ENCODE data around the gene LPP.
A peak's percentile ranks its signal among the peaks of the same experiment; 100 is the strongest.

Gene LPP

DNA sequence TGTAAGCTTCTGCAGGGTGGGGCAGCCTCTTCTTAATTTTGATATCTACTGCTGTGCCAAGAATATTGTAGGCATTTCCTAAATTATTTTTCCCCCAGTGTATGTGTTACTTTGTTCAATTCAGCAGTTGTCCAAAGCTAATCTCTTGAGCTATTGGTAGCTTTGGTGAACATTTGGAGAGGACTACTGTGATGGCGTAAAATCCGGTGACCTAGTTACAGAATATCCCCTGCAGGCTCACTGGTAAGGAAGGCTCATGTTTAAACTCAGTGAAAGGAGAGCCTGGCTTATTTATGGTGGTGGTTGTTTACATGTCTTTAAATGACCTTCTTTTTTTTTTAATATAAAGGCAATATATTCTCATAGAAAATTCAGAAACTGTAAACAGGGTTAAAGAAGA is 105.6 kb downstream of the LPP start:
- intact Hi-C loops (cut with DNase I), result no loop called here

DNA sequence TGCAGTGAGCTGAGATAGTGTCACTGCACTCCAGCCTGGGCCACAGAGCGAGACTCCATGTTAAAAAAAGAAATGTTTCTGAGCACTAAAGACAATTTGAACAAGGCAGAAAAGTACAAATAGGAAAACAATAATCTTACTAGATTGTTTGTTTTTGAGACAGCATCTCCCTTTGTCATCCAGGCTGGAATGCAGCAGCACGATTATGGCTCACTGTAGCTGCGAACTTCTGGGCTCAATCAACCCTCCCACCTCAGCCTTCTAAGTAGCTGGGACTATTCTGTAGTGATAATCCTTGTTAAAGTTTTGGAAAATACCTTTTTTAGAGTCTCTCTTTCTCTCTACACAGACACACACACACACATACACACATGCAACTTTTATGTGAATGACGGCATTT is 107.1 kb downstream of the LPP start:
- intact Hi-C loops (cut with DNase I), result loop anchor here (10.0 kb wide), 1 partner anchor 516 kb away; the partner anchor contains the start of gene BCL6

More for the DNA sequence above, 105.6 kb downstream of the LPP start:
- no peak for DNase-seq

DNA sequence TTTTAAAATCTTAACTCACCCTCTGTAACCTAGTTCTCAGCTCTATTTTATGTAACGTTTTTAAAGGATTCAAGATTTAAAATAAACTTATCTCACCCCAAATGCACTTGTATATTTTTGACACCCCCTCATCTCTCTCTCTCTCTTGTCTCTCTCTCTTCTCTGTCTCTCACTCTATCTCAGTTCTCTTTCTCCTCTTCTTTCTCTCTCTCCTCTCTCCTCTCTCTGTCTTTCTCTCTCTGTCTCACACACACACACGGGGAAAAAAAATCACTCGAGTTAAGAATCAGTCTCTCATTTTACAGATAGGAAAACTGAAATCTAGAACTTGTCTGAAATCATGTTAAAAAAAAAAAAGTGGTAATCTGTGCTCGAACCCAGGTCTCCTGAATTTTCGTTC is 108.5 kb downstream of the LPP start:
- no peak for DNase-seq
- intact Hi-C loops (cut with DNase I), result loop anchor here (10.0 kb wide), 1 partner anchor 518 kb away; the partner anchor contains the start of gene BCL6

More for the DNA sequence above, 107.1 kb downstream of the LPP start:
- DNase-seq, result no peak

DNA sequence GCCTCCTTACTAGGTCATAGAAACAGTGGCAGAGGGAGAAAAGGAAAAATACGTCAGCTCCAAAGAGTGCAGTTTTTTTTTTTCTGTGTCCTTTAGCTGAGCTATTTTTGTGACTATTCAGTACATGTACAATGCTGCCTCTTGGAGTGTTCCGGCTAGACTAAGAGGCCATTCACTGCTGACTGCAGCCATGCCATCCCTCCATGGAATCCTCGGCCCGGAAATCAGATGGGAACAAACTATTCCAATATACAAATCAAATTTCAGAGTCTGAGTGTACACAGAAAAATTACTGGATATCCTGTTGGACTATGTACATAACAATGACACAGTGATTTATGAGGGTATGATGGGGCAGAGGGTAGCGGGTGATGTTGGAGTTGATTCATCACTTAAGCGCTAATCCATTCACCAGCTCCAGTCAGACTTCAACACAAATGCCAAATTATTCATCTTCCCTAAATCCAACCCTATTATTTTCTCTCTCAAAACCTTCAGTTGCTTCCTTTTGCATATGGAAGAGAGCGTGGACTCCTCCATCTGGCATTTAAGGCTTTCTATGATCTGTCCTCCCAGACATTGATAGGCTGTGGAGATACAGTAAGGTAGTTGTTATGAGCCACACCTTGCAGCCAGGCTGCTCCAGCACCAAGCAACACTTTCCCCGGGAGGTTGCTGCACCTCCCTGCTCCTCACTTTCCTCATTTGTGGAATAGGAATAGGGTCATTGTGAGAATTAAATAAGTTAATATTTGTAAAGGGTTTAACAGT is 109.1 kb downstream of the LPP start:
- DNase-seq, result peak in 40 of 42 donors; percentile 26 to 87 (median 64)
- intact Hi-C loops (cut with DNase I), result loop anchor here (10.0 kb wide), 1 partner anchor 518 kb away; the partner anchor contains the start of gene BCL6

DNA sequence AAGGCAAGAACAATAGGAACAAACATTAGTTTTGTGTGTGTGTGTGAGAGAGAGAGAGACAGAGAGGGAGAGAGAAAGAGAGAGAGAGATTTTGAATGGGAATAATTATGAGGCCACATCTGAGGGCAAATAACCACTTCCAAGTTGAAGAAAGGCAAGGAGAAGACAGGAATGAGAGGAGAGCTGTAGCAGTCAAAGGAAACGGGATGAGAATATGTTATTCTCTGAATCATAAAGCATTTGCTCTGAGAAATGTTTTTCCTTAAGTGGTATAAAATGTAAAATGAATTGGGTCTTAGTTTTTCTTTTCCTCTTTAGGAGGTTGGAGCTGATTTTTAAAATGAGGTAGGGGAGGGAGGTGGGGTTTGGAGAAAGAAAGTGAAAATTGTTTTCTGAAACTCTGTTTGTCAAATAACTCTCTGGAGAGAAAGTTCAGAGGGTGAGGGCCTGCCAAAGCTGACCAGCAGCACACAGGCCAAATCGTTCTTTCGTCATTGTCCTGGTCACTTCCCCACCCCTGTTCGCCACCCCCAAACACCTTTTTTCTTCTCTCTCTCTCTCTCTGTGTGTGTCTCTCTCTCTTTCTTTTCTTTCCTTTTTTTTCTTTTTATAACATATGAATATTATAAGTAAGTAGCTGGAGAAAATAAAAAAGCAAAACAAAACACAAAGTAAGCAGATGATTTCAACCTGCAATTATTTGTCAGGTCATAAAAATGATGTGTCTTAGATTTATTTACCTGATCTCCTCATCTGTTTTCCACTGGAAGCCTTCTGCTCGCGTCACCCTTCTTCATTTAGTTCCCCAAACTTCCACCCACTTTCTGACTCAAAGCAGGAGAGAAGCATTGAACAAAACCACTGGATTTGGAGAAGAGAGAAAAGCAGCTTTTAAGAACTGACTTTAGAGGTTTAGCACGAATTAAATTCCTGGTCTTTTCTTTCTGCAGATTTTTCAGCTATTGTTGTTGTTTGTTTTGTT is 110.6 kb downstream of the LPP start:
- intact Hi-C loops (cut with DNase I), result loop anchor here (10.0 kb wide), 1 partner anchor 520 kb away; the partner anchor contains the start of gene BCL6
- peak in 3 of 42 donors; percentile 14 to 58 (median 28) for DNase-seq

DNA sequence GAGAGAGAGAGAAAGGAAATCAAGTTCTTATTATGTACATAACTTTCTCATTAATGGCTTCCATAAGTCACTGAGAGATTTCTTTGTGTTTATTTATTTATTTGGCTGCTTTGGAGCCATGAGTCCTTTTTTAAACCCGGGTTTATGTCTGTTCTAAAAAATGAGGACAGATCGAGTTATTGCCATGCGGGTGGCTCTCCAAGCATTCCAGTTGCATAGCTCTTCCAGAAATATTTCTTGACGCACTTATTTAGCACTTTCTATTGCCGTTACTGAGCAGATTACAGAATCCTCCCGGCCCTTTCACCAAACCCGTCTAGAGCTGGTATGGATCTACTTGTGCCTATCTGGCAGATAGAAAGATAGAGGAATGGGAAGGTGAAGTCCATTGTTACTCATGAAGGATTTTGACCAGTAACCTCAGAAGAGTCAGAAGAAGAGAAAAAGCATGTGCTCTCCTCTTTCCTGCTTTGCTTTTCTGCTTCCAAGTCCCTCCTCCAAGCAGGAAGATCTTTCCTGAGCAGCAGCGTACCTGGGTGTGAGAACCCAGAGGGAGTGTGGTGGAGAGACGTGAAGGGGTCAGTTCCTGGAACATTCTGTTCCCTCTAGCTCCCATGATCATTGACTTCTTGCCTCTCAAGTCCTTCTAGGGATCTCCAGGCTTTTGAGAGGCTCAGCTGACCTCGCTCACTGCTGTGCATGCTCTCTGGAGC is 112.8 kb downstream of the LPP start:
- intact Hi-C loops (cut with DNase I), result loop anchor here (10.0 kb wide), 1 partner anchor 522 kb away; the partner anchor contains the start of gene BCL6
- peak in 1 of 42 donors; percentile 7 for DNase-seq

DNA sequence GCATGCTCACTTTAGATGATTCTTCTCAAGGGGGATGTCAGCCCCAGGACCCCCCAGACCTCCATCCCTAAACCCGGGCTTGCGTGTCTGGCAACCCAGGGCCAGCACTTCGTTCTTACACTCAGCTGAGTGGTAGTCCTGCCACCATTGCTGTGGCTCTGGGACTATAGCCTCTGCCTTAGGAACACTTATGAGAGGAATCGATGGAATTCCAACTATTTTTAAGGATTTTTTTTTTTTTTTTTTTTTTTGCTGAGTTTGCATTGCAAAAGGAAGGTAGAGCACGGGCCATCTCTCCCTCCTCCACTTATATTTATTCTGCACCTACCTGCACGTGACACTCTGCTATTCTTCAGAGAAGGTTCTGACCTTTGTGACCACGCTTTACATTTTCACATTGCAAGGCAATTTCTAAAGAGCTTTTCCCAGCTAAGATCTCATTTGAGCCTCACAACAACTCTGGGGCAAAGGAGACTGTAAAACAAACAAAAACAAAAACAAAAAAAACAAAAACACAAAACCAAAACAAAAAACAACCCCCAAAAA is 113.9 kb downstream of the LPP start:
- DNase-seq, result no peak
- intact Hi-C loops (cut with DNase I), result loop anchor here (10.0 kb wide), 1 partner anchor 523 kb away; the partner anchor contains the start of gene BCL6

DNA sequence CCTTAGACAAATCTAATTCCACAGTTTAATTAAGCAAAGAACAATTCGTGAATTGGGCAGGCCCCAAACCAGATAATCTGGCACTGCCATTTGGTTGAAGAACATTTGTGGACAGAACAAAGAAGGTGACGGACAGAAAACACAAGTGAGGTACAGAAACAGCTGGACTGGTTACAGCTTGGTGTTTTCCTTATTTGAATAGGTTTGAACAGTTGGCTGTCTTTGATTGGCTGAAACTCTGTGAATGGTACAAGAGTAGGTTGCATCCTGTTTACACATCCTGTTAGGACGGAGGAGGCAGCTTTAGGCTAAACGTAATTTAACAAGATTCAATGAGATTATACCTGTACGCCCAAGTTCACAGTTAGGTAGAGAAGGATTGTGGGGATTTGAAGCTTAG is 114.4 kb downstream of the LPP start:
- DNase-seq, result no peak
- intact Hi-C loops (cut with DNase I), result loop anchor here (10.0 kb wide), 1 partner anchor 524 kb away; the partner anchor contains the start of gene BCL6

DNA sequence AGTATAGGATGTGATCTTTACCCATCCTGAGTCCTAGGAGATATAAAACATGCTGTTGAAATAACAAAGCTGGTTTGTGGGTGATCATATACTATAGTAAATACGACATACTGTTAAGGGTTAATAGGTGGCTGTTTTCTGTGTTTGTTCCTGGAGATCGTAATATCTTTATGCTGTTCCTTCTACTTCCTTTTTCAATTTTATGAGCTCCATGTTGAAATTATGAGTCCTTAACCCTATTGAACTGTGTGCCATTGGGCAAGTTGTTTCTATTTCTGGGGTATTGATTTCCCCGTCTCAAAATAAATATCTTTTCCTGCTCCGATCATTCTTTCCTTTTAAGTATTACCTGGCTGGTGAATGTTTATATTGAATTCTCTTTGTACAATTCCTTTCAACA is 115.1 kb downstream of the LPP start:
- no peak for DNase-seq
- intact Hi-C loops (cut with DNase I), result loop anchor here (10.0 kb wide), 1 partner anchor 524 kb away; the partner anchor contains the start of gene BCL6

DNA sequence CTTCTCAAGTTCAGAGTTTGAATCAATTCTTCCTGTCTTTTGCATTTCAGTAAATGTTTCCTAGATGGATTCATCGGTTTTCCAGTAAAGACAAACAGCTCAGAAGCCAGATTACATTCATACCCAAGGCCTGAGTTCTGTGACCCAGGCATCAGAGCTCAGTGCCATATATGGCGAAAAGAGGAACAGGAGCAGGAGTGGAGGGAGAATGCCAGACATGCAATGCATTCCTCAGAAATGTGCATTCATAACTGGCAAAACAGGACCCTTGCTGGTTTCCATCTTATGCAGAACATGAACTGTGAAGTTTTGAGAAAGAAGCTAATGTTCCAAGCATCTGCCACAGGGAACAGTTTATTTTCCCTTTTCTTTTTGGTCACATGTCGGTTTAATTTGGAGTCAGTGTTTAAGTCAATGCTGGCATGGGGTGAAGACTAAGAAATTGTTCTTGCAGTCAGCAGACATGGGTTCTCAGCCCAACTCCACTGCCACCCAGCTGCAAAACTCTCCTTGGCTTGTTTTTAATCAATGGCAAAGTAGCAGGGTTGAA is 116.5 kb downstream of the LPP start:
- intact Hi-C loops (cut with DNase I), result loop anchor here (10.0 kb wide), 1 partner anchor 216 kb away; no protein-coding TSS in a partner anchor
- DNase-seq, result peak in 4 of 42 donors; percentile 26 to 54 (median 39)

DNA sequence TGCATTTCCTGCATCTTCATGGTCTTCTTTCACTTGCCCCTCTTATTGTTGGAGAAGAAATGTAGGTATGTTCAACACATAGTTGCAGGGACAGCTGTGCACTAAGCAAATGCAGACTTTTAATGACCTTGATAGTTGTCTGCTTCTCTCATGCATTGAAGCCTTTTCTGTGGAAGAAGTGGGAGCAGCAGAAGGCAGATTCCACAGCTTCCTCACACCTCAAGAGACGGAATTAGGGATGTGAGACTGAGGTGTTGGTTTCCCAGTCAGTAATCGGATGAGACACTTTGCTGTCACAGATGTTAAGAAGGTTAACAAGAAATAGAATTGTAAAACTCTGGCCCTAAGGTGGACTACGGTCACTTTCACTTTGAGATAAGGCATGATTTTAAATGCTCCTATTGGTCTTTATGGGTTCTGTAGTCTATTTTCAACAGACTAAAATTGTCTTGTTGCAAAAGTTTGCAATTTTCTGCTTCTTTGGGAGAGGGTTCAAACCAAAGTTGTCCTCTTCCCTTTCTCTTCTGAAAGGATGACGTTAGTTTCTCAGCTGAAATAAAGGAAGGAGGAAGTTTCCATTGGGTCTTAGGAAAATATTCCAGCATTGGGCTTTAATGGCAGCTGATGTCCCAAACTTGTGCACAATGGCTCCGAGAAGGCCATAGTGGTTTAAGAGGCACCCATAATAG is 117.4 kb downstream of the LPP start:
- intact Hi-C loops (cut with DNase I), result loop anchor here (10.0 kb wide), 1 partner anchor 217 kb away; no protein-coding TSS in a partner anchor
- DNase-seq, result no peak

DNA sequence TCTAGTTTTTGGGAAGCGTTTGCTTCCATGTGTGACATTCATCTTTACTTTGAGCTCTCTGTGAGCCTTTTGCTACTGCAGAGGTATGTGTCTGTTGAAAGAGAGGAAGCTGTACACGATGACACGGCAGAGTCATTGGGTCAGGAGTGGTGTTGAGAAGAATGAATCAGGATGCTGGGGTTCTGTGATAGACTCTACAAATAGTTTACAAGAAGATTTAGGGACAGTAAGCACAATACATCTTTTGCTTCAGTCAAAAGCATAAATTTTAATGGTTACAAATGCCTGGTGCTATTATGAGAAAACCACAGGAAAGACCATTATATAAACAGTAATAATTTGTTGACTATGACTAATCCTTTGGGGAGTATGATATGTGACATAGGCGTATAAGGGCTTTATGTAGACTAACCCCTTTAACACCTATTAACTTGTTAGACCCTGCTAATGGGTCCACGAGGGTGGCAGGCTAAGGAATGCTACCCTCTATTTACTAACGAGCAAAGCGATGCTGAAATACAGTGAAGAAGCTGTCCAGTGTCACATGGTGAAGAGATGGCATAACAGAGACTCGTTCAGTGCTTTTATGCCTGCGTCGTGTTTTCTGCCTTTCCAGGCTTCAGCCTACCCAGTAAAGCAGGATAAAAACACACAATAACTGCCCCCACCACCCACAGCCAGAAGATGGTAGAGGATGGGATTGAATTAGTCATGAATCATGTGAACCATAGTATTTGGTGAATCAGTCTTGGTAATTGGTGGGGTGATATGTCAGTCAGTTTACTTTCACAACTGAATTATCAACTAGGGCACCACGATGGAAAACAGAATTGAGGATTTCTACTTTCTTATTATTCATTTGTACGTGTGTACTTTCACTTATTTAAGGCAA is 118.8 kb downstream of the LPP start:
- DNase-seq, result peak in 4 of 42 donors; percentile 22 to 65 (median 42)
- intact Hi-C loops (cut with DNase I), result loop anchor here (10.0 kb wide), 1 partner anchor 218 kb away; no protein-coding TSS in a partner anchor

DNA sequence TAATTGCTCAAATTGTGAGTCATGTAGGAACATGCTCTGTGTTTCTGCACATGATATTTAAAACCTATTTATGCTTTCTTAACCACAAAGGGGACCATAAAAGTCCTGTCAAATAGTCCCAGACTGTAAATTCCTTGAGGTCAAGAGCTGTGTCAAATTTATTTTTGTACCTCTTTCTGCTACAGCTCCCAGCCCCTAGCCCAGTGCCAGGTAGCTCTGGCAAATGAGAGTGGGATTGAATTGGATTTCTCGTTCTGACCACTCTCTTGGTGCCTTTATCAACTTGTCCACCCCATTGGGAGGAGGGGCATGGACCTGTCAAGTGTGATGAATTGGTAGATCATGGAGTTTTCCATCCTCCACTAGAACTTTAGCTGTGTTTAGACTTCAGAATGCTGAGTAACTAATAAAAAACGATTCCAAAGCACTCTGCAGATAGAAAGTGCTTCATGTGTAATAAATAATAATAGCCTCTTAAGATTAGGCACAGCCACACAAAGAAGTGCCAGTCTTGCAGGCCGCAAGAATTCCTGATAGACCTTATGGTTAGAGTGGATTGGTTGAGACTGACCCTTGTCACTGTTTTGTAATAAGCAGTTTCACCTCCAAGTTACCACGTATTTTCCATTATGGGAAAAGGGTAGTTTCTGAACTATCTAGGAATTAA is 120.4 kb downstream of the LPP start:
- no peak for DNase-seq
- intact Hi-C loops (cut with DNase I), result loop anchor here (10.0 kb wide), 1 partner anchor 220 kb away; no protein-coding TSS in a partner anchor

DNA sequence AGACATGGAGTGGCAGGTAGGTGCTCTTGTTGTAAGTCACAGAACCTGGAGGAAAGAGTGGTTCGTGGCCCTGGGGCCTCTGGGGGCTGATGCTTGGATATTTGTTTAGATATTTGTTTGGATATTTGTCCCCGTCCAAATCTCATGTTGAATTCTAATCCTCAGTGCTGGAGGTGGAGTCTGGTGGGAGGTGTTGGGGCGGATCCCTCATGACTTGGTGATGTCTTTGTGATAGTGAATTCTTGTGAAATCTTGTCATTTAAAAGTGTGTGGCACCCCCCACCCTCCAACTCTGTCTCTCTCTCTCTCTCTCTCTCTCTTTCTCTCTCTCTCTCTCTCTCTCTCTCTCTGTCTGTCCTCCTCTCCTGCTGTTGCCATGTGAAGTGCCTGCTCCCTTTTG is 122.4 kb downstream of the LPP start:
- intact Hi-C loops (cut with DNase I), result loop anchor here (10.0 kb wide), 1 partner anchor 222 kb away; no protein-coding TSS in a partner anchor
- DNase-seq, result no peak

DNA sequence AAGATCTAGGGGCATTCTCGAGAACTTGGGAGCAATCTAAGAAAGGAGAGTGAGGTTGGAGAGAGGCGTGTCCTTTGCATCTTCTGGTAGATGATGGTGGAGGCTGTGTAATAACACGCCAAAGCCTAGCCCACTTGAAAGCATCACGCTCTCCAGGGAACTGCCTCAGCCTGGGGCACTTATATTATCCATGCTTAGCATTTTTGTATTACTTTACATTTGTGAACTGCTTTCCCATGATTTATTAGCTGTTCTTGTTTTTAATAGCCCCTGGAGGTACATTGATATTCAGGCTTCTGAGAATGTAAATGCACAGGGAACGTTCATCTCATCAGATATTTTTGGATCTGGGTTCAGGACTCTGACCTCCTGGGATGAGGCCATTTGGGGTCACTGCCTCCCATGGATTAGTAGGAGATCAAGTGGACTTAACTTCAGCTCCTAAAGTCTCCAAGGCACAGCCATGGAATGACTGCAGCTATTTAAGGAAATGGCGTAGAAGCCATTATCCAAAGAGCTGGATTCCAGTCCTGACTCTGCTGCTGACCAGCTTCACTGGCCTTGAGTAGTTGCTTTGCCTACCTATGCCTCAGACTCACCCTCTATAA is 124.9 kb downstream of the LPP start:
- intact Hi-C loops (cut with DNase I), result loop anchor here (10.0 kb wide), 1 partner anchor 224 kb away; no protein-coding TSS in a partner anchor
- DNase-seq, result no peak

Data from head of caudate nucleus (tissue), 42 donors.